Stimulated activated CD8-positive, alpha-beta memory T cell treated with anti-CD3 and anti-CD28 coated beads, Interleukin-12 subunit alpha, Interleukin-12 subunit beta, amount 100 ng/mL, for 4 hours (primary cell): ENCODE measurements around the gene CALML4.
"Not testable (repeated sequence)": the region's sequence is repeated elsewhere in the genome, so short reads cannot be mapped to it uniquely, and the experiment has no call there.

Source experiments
- DNase-seq: peaks from one replicate; pipeline ENCODE4 v3.0.0-alpha.2; 2020; ENCODE audit warnings: low read depth

CALML4 gene

DNA sequence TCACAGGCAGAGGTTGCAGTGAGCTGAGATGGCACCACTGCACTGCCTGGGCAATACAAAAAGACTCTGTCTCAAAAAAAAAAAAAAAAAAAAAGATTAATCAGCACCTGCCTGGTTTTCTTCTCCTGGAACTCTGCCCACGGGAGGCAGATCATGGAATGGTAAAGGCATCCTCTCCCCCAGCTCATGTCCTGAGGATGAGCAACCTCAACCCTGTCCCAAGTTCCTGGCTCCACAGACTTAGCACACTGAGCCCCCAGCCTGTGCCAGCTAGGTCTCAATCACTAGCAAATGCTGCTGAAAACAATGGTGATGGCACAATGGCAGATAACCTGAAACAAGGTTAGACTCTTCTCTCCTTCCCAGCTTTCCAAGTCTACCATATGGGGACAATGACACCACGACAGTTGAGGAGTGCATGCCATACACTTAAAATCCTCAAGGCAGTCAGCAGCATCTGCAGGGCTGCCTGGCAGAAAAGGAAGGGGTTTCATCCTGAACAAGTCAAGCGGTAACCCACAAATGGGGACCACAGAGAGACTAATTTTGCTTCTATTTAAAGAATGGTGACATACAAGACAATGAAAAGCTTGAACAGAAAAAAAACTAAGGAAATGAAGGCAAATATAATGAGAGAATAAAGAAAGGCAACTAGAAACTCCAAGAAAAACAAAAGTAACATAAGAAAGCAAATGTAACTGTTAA is 19.6 kb upstream of the CALML4 start:
- DNase-seq = no peak

DNA sequence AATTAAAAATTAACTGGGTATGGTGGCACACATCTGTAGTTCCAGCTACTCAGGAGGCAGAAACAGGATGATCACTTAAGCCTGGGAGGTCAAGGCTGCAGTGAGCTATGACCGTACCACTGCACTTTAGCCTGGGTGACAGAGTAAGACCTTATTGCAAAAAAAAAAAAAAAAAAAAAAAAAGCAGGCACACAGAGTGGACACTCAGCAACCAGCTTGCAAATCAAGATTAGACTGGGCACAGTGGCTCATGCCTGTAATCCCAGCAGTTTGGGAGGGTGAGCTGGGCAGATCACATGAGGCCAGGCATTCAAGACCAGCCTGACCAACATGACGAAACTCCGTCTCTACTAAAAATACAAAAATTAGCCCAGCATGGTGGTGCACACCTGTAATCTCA is 19.0 kb upstream of the CALML4 start:
- DNase-seq = no peak

DNA sequence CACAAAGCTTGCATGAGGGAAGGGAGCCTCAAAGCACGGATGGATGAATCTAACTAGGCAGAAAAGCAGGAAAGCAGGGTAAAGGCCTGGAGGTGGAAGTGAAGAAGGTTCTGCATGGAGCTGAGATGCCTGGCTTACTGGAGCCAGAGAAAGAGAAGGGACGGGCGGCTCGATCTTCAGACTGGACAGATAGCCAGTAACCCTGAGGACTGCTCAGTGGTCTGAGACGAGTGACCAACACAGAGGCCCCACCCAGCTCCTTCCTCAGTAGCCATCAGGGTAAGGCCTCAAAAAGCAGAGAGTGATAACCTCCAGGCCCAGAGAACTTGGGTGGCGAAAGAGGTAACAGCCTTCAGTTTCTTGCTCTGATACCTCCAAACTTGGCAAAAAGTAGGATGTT is 18.0 kb upstream of the CALML4 start:
- no peak for DNase-seq

DNA sequence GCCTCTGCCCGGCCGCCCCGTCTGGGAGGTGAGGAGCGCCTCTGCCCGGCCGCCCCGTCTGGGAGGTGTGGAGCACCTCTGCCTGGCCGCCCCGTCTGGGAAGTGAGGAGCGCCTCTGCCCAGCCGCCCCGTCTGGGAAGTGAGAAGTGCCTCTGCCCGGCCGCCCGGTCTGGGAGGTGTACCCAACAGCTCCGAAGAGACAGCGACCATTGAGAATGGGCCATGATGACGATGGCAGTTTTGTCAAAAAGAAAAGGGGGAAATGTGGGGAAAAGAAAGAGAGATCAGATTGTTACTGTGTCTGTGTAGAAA is 17.3 kb upstream of the CALML4 start:
- DNase-seq = not testable (repeated sequence)

DNA sequence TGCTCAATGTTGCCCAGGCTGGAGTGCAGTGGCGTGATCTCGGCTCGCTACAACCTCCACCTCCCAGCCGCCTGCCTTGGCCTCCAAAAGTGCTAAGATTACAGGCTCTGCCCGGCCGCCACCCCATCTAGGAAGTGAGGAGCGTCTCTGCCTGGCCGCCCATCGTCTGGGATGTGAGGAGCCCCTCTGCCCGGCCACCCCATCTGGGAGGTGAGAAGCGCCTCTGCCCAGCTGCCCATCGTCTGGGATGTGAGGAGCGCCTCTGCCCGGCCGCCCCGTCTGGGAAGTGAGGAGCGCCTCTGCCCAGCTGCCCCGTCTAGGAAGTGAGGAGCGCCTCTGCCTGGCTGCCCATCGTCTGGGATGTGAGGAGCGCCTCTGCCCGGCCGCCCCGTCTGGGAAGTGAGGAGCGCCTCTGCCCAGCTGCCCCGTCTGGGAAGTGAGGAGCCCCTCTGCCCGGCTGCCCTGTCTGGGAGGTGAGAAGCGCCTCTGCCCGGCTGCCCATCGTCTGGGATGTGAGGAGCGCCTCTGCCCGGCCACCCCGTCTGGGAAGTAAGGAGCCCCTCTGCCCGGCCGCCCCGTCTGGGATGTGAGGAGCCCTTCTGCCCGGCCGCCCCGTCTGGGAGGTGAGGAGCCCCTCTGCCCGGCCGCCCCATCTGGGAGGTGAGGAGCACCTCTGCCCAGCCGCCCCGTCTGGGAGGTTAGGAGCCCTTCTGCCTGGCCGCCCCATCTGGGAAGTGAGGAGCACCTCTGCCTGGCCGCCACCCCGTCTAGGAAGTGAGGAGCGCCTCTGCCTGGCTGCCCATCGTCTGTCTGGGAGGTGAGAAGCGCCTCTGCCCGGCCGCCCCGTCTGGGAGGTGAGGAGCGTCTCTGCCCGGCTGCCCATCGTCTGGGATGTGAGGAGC is 16.6 kb upstream of the CALML4 start:
- not testable (repeated sequence) for DNase-seq

GRCh38 chr15:68220967-68221366 is 15.8 kb upstream of the CALML4 start:
- DNase-seq = no peak

GRCh38 chr15:68220489-68220888 is 15.4 kb upstream of the CALML4 start:
- DNase-seq = no peak

- DNase-seq = no peak
These were observed 14.0 kb upstream of the CALML4 start for GRCh38 chr15:68218847-68219798.

GRCh38 chr15:68218331-68218730 is 13.2 kb upstream of the CALML4 start:
- no peak for DNase-seq

GRCh38 chr15:68217341-68217740 is 12.2 kb upstream of the CALML4 start:
- no peak for DNase-seq

DNA sequence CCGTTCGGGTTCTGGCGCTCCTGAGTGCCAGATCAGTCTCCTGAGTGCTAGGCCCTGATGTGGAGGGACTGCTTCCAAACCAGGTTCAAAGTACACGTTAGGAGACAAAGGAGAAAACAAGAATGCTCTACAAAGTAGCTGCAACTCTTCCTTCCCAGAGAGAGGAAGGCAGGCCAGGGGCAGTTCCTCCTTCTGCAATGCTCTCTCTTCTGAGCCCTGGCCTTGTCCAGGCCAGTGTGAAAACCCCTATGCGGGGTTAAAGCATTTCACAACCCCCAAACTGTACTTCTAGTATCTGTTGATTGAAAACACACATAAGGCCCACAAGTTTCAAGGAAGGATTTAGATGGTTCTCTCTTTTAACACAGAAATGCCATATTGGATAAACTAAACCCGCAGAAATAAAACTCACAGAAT is 9.7 kb upstream of the CALML4 start:
- no peak for DNase-seq

- DNase-seq = no peak
These were observed 9.1 kb upstream of the CALML4 start for GRCh38 chr15:68213991-68214837.

DNA sequence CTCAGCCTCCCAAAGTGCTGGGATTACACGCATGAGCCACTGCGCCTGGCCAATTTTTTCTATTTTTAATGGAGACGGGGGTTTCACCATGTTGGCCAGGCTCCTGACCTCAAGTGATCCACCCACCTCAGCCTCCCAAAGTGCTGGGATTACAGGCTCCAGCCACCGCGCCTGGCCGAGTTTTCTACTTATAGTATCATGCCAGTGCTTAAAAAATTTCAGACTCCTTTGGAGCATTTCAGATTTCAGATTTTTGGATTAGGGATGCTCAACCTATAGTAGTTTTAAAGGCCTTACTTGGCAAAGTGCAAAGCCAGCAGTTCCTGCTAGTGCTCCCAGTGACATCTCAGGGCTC is 8.3 kb upstream of the CALML4 start:
- not testable (repeated sequence) for DNase-seq

- no peak for DNase-seq
These were observed 6.7 kb upstream of the CALML4 start for GRCh38 chr15:68211656-68212320.

GRCh38 chr15:68210821-68211655 is 5.9 kb upstream of the CALML4 start:
- peak; percentile 25 for DNase-seq

DNA sequence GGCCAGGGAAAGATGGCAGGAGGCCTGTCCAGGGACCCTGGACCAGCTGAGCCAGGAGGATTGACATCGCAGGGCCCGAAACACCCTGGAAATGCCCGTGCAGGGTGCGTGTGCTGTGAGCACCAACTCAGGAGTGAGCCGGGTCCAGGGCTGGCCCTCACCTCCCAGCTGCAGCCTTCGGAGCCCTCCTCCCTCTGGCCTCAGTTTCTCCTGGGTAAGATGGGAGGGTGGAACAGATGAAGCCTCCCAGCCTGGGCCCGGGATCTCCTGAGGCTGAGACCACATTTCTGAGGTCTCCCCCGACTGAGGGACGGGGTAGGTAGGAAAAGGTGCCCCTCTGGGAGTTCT is 5.3 kb upstream of the CALML4 start:
- no peak for DNase-seq

DNA sequence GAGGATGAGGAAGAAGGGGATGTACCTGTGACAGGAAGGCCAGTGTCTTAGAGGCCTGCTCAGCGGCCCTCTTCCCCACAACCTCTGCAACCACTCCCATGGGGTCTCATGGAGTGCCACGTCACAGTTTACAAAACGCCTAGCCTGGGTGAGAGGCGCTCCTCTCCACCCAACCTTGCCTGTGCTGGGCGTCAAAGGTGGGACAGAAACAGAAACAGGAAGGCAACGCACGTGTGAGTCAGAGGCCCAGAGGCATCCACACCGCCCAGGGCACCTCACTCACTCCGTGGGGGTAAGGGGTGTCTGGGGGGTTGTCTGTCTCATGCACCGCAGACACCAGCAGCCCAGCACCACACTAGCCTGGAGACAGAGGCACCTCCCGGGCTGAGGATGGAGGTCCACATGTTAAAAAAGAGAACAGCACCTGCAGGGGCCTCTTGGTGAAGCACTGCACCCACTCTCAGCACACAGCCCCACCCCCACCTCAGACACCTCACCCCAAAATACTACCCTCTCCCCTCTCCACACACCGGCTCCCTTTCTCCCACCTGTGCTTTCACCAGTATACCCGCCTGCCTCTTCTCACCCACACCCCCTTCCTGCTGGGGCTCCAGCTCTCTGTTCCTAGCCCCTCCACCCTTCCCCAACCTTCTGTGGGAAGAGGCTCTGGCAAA is 4.7 kb upstream of the CALML4 start:
- peak; percentile 38 for DNase-seq

DNA sequence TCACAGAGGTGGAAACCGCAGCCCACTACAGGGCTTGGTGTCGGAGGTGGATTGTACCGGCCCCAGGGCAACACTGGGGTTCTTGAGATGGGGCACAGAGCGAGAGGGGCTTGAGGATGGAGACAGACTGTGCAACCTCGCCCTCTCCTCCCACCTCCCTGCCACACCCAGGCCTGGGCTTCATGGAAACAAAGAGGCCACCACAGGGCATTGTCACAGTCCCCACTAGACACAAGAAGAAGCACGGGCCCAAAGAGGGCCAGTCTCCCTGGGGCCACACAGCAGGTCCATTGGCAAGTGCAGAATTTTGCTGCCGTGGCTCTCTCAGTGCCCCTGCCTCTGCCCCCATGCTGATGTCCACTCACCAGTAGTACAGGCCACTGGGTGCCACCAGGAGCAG is 4.1 kb upstream of the CALML4 start:
- DNase-seq = no peak

DNA sequence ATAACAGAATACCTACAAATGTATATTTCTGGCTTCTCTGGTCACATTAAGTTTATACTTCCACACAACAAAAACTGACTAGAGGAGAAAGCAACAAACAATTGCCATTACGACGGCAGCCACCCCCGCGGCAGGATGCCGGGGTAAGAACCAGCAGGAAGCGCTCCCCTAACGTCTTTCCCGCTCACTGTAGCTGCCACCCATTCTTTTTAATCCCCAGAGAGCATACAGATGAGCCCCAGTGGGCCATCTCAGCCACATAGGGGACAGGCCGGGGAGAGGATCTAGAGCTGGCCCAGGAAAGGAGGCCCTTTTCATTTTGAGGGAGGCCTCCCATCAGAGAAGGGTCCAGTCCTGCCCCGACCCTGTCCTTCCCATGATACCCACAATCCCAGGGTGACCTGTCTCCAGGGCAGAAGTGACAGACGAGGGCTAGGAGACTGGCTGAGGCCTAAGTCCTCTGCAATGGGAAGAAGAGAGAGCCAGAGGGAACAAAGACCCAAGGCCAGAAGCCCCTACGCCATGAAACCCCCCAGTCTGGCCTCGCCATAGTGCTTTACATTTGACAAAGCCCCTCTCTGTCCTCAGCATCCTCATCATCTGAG is 3.6 kb upstream of the CALML4 start:
- no peak for DNase-seq
